SK-N-MC (cell line): ENCODE measurements around the gene OSCAR.

Experiments
- DNase-seq: peaks from one replicate; pipeline ENCODE4 v3.0.0-alpha.2; 2011; ENCODE audit warnings: low read depth, low spot score
- H3K27ac ChIP-seq: fragments of 200-600 bp; sonication (generic); 2 replicates; pipeline ENCODE4 v1.5.1; 2016; ENCODE audit warnings: mixed run types
- H3K36me3 ChIP-seq: fragments of 200-600 bp; sonication (generic); 2 replicates; pipeline ENCODE4 v1.6.1; 2017; ENCODE audit warnings: antibody characterized with exemption, low read length, mixed read lengths; ENCODE audit not compliant: insufficient read depth
- H3K4me3 ChIP-seq: fragments of 200-600 bp; sonication (generic); 2 replicates; pipeline ENCODE4 v1.5.1; 2016
- H3K9ac ChIP-seq: fragments of 200-600 bp; sonication (generic); 2 replicates; pipeline ENCODE4 v1.8.0; 2017; ENCODE audit warnings: mixed run types, mixed read lengths; ENCODE audit not compliant: insufficient read length
- H3K9me3 ChIP-seq: fragments of 200-600 bp; sonication (generic); 2 replicates; pipeline ENCODE4 v1.6.1; 2017; ENCODE audit warnings: low read depth, mild to moderate bottlenecking, antibody characterized with exemption, low read length, moderate library complexity, mixed read lengths
- EZH2 ChIP-seq: fragments of 200-600 bp; sonication (generic); IDR thresholded peaks from one replicate; pipeline ENCODE4 v1.6.1; 2017; ENCODE audit warnings: antibody characterized with exemption
- FOXP2 ChIP-seq: optimal IDR thresholded peaks from 2 replicates; pipeline ENCODE3; 2011; ENCODE audit warnings: mild to moderate bottlenecking, moderate library complexity; ENCODE audit not compliant: insufficient read depth; ENCODE audit errors: extremely low read length, control extremely low read depth
- POLR2AphosphoS5 ChIP-seq: IDR thresholded peaks from 2 replicates; pipeline ENCODE4 v1.6.1; 2012; ENCODE audit warnings: mild to moderate bottlenecking, low read depth, low read length, borderline replicate concordance

OSCAR gene

DNA sequence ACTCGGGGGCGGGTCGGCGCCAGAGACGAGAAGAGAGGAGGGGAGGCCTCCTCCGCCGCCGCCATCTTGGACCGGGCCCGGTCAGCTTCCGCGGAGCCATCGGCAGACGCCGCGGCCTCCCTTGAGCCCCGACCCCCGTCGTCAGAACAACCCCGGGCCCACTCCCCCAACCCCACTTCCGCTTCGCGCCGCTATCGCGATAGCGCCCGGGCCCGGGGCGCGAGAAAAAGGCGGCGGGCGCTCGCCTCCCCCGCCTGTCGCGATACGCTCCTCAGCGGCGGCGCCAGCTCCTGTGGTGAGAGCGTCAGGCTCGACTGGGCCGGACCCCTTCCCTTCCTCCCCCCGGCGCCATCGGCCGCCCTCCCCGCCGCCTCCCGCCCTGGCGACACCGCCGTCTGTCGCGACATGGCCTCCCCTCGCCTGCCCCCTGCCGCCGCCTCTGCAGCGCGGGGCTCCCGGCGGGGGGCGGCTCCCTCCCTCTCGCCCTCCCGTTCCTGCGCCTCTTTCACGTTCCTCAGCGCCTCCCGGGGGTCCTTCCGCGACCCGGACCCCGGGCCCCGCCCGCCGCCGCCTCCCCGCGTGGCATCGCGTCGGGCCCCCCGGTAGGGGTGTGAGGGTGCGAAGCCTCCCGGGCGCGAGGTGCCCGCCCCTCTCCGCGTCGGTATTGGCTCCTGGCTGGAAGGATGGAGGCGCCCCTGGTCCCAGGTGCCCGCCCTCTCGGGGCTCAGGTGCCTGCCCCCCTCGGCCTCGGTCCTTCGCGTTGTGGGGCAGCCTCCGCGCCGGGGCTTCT lies 37.3 kb upstream of the OSCAR start, which contains the start of gene CNOT3:
TSS of gene CNOT3 (plus strand) at position 64 of the 790 bp plus-strand sequence. CDS start 5,217 bp downstream, outside the sequence.
- Histone ChIP-seq H3K9ac (peak within 1 kb of the TSS; percentile 98), H3K9me3 (no peaks in the 10 kb centered on the region), H3K27ac (peak within 1 kb of the TSS; percentile 91), H3K36me3 (peaks cover 32% of the 10 kb centered on the region; the same call in 1 of the 2 replicates), H3K4me3 (peak within 1 kb of the TSS; percentile 89)
- no peak for DNase-seq
- peak; percentile 76 for TF ChIP-seq POLR2AphosphoS5
- no peak for TF ChIP-seq FOXP2

DNA sequence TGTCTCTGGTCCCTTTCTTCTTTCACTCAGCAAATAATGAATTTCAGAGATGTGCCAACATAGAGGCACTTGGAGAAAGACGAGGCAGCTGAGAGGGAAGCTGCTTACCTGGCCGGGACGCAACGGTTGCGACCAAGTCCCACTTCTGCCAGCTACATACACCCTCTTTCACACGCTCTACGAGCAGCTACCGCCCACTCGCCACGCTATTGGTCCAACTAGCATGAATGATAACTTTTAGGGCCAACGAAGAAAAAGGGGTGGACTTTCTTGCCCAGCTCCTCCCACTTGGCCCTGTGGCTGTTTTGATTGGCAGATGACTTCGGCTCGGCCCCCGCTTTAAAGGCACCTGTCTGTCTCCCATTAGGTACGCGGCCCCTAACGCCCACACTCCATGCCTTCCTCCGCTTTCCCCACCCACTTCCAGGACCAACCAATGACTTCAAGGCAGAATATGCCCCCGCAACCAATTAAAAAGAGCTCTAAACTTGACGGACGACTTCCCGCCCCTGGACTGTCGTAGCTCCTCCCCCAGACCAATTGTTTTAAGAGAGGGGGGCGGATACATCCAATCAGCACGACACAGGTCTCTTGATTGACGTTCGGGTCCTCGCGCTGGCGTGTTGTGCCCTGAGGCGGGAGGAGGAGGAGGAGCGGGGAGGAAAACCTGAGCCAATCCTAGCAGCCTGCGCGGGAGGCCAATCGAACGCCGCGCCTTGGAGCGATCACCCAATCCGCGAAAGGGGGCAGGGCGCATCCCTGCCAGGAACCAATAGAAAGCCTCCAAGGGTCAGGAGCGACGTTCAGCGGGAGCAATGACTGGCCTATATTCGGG lies 36.5 kb upstream of the OSCAR start:
- H3K4me3 ChIP-seq, result peak overlapping the region; percentile 89
- peak overlapping the region; percentile 98 for H3K9ac ChIP-seq
- no peaks in the 10 kb centered on the region for H3K9me3 ChIP-seq
- no peak overlapping the region for H3K27ac ChIP-seq
- H3K36me3 ChIP-seq, result peaks cover 24% of the 10 kb centered on the region; the same call in 1 of the 2 replicates
- peak; percentile 100 for DNase-seq
- TF ChIP-seq FOXP2 (peak; percentile 86), EZH2 (no peak), POLR2AphosphoS5 (peak; percentile 86)

DNA sequence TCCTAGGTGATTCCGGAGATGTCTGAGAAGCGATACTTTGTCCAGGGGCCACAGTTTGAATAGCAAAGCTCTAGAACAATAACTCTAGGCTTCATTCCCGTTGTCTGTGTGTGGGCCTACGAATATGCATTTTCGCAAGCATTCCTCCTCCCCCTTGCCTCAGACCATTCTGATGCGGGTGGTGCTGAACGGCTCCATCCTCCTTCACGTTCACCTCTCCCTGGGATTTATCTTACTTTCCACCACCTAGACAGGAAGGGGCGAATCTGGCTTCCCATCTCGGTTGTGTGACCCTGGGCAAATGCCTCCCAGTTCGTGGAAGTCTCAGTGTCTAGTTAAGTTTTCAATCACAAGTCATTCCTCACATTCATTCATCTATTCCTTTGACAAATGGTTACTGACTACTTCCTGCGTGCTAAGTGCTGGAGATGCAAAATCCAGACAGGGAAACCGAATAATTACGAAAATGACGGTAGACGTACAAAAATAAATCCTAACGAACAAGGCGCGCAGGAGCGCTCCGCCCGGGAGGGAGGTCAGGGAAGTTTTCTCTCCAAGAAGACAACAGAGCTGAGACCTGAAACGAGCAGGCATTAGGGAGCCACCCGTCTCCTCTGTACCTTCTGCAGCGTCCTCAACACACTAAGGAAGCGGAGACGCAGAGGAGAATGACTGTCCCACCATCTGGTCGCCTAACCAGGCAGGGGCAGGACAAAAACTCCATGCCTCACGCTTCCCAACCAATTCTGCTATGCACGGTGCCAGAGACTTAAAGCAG lies 35.7 kb upstream of the OSCAR start:
- no peak overlapping the region for H3K27ac ChIP-seq
- DNase-seq, result no peak

DNA sequence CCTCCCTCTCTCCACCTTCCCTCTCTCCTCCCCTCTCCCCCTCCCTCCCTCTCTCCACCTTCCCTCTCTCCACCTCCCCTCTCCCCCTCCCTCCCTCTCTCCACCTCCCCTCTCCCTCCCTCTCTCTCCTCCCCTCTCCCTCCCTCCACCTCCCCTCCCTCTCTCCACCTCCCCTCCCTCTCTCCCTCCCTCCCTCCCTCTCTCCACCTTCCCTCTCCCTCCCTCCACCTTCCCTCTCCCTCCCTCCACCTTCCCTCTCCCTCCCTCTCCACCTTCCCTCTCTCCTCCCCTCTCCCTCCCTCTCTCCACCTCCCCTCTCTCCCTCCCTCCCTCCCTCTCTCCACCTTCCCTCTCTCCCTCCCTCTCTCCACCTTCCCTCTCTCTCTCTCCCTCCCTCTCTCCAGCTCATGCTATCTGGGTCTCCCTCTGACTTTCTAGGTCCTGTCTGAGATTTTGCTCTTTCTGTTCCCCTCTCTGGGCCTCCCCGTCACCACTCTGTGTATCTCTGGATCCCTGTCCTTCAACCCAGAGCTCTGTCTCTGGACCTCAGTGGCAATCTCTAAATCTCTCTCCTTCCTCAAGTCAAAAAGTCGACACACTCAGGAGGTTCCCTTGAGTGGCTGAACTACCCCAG lies 33.5 kb upstream of the OSCAR start:
- H3K27ac ChIP-seq, result no peak overlapping the region
- H3K9me3 ChIP-seq, result no peaks in the 10 kb centered on the region
- peaks cover 6% of the 10 kb centered on the region; the same call in 1 of the 2 replicates for H3K36me3 ChIP-seq
- no peak overlapping the region for H3K9ac ChIP-seq
- TF ChIP-seq POLR2AphosphoS5 (no peak), EZH2 (no peak), FOXP2 (no peak)
- no peak for DNase-seq
- no peak overlapping the region for H3K4me3 ChIP-seq

More for the DNA sequence above, 35.7 kb upstream of the OSCAR start:
- H3K36me3 ChIP-seq, result peaks cover 18% of the 10 kb centered on the region; the same call in 1 of the 2 replicates
- peak overlapping the region; percentile 81 for H3K4me3 ChIP-seq
- no peaks in the 10 kb centered on the region for H3K9me3 ChIP-seq
- TF ChIP-seq EZH2 (no peak), POLR2AphosphoS5 (no peak), FOXP2 (no peak)
- H3K9ac ChIP-seq, result peak overlapping the region; percentile 56

DNA sequence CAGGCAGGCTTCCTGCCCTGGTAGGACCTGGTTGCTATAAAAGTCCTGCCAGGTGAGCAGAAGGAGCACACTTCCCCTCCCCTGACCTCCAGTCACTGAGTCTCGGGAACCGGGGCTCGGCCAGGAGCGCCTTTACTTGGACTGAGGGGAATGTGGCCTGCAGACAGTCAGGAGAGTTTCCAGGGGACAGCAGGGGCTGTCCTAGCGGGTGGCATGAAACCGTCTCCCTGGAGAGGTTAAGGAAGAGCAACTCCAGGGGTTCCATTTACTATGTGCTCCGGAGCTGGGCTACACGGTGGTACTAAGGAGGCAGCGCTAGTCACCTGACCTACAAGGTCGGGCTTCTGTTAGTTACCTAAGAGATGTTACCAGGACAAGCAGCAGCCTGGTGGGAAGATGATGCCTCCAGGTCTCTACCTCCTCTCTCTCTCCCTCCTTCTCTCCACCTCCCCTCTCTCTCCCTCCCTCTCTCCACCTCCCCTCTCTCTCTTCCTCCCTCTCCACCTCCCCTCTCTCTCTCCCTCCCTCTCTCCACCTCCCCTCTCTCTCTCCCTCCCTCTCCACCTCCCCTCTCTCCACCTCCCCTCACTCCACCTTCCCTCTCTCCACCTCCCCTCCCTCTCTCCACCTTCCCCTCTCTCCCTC lies 32.8 kb upstream of the OSCAR start:
- Histone ChIP-seq H3K4me3 (no peak overlapping the region), H3K36me3 (peaks cover 7% of the 10 kb centered on the region; the same call in 1 of the 2 replicates), H3K9me3 (no peaks in the 10 kb centered on the region), H3K27ac (no peak overlapping the region), H3K9ac (no peak overlapping the region)
- DNase-seq, result peak; percentile 44
- TF ChIP-seq POLR2AphosphoS5, result no peak
- no peak for TF ChIP-seq EZH2
- no peak for TF ChIP-seq FOXP2

DNA sequence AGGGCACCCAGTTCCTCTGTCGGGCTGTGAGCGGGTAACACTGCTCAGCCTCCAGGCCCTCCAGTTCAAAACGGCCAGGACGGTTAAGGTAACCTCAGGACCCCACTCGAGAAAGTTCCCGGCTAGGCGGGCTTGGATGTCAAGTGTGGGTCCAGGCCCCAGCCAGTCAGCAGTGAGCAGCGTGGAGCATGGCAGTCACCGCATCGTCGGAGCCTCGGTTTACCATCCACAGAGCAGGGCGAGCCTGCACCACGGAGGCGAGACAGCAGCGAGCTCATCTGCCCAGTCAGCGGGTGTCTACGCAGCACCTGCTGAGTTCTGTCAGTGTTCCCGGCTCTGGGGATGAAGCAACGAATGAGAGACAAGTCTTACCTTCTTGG lies 29.0 kb upstream of the OSCAR start:
- DNase-seq, result no peak
- Histone ChIP-seq H3K9me3 (no peaks in the 10 kb centered on the region), H3K36me3 (peaks cover 28% of the 10 kb centered on the region; the same call in 1 of the 2 replicates), H3K9ac (no peak overlapping the region), H3K4me3 (no peak overlapping the region), H3K27ac (no peak overlapping the region)
- no peak for TF ChIP-seq EZH2
- TF ChIP-seq POLR2AphosphoS5, result no peak
- TF ChIP-seq FOXP2, result no peak

DNA sequence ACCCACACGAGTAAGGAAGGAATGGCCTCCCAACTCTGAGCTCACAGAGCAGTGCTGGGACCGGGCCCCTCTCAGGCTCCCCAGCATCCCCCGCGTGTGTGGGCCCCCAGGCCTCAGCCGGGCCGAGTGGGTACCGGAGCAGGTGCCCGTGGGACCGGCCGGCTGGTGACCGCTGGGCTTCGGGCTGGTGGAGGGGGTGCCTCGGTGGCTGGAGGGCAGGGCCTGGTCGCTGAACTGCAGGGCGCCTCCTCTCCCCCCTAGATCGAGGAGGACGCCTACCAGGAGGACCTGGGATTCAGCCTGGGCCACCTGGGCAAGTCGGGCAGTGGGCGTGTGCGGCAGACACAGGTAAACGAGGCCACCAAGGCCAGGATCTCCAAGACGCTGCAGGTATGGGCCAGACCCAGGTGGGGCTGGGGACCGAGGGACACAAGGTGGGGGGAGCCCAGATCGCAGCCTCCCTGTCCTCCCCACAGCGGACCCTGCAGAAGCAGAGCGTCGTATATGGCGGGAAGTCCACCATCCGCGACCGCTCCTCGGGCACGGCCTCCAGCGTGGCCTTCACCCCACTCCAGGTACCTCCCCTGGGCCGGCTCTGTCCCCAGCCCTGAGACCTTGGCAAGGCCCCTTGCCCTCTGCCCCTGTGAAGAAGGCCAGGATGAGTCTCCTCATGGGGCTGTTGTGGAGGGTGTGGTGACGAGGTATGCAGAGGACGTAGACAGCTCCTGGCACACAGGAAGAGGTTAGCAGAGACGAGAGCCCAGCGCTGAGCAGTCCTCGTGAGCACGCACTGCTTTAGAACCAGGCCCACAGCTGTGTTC lies 28.4 kb upstream of the OSCAR start:
- H3K36me3 ChIP-seq, result peaks cover 34% of the 10 kb centered on the region; the same call in 1 of the 2 replicates
- H3K9me3 ChIP-seq, result no peaks in the 10 kb centered on the region
- TF ChIP-seq POLR2AphosphoS5, result no peak
- TF ChIP-seq EZH2, result no peak
- TF ChIP-seq FOXP2, result no peak
- H3K9ac ChIP-seq, result no peak overlapping the region
- no peak overlapping the region for H3K4me3 ChIP-seq
- H3K27ac ChIP-seq, result no peak overlapping the region
- DNase-seq, result no peak

DNA sequence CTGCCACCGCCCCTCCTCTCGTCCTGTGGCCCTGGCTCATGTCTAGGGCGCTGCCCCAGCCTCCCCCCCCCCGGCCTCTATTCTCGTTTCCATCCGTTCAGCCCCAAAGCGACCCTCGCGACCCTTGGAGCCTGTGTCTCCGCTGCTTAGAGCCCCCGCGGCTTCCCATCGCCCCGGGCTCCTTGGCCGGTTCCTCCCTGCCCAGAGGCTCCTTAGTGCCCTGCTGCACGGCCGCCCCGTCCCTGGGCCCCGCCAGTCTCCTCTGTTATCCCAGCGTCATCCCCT lies 27.8 kb upstream of the OSCAR start:
- no peak overlapping the region for H3K9ac ChIP-seq
- TF ChIP-seq EZH2, result no peak
- no peak for TF ChIP-seq FOXP2
- no peak for TF ChIP-seq POLR2AphosphoS5
- peaks cover 36% of the 10 kb centered on the region; the same call in 1 of the 2 replicates for H3K36me3 ChIP-seq
- no peaks in the 10 kb centered on the region for H3K9me3 ChIP-seq
- no peak for DNase-seq
- H3K4me3 ChIP-seq, result no peak overlapping the region
- no peak overlapping the region for H3K27ac ChIP-seq
